ENCODE data around the gene PEX11B. TPM values are rescaled to one million over a fixed set of nuclear protein-coding genes. Genes with fewer than 3 reads are reported as not detected.
A peak's percentile ranks its signal among the peaks of the same experiment; 100 is the strongest.

Gene PEX11B
- total RNA-seq, 8 experiments from 2014 or later: 16.6 to 31.0 (median 23.8) TPM

- no peak for ATAC-seq (replicated peaks in 6 of 8)
- in situ Hi-C loops (cut with MboI; ENCODE audit: low pct_unique_long_range_greater_than_20kb in 2 of 9, low sequenced_read_pairs in 9 of 9, unreplicated experiment in 9 of 9): no loop called here
- peaks cover 43 to 57% of the 10 kb centered on the region in 2 donors for H3K4me1 ChIP-seq (replicated peaks in 1 of 2)
- no peak overlapping the region for H3K27ac ChIP-seq
- H3K4me3 ChIP-seq: no peak overlapping the region
Measured at GRCh38 chr1:145959333-145959732, 40.8 kb upstream of the PEX11B start.

GRCh38 chr1:145958734-145959133, 40.2 kb upstream of the PEX11B start:
- ATAC-seq (replicated peaks in 6 of 8): no peak
- Histone ChIP-seq H3K4me3 (peak overlapping the region in 2 of 5 donors; percentile 73 to 95), H3K27ac (no peak overlapping the region)

GRCh38 chr1:145957443-145958319, 39.2 kb upstream of the PEX11B start, which contains the start of gene LIX1L:
LIX1L (minus strand) TSS chr1:145958017; CDS start chr1:145957927, 90 bp downstream.
- Histone ChIP-seq H3K4me1 (replicated peaks in 1 of 2) (peaks cover 30 to 48% of the 10 kb centered on the region in 2 donors), H3K27ac (peak within 1 kb of the TSS; percentile 70 to 73), H3K4me3 (peak within 1 kb of the TSS; percentile 55 to 95 (median 69))
- in situ Hi-C loops (cut with MboI; ENCODE audit: low pct_unique_long_range_greater_than_20kb in 2 of 9, low sequenced_read_pairs in 9 of 9, unreplicated experiment in 9 of 9): no loop called here
- ATAC-seq (replicated peaks in 6 of 8): peak; percentile 81 to 88 (median 86)
- 0 to 8% (median 0%) methylated on average over 2 to 14 of the region's 60 CpGs; no CpG with 5 or more reads in 2 of the 10 experiments for WGBS, 10 experiments

More at GRCh38 chr1:145958734-145959133, 40.2 kb upstream of the PEX11B start:
- H3K4me1 ChIP-seq (replicated peaks in 1 of 2): peaks cover 40 to 59% of the 10 kb centered on the region in 2 donors
- in situ Hi-C loops (cut with MboI; ENCODE audit: low pct_unique_long_range_greater_than_20kb in 2 of 9, low sequenced_read_pairs in 9 of 9, unreplicated experiment in 9 of 9): no loop called here

GRCh38 chr1:145956781-145957442, 38.4 kb upstream of the PEX11B start:
- ATAC-seq (replicated peaks in 6 of 8): no peak
- peak overlapping the region; percentile 55 to 95 (median 69) for H3K4me3 ChIP-seq
- H3K27ac ChIP-seq: peak overlapping the region; percentile 70 to 73
- 0 to 36% (median 10%) methylated on average over 2 to 3 of the region's 3 CpGs for WGBS, 10 experiments
- peaks cover 27 to 46% of the 10 kb centered on the region in 2 donors for H3K4me1 ChIP-seq (replicated peaks in 1 of 2)
- in situ Hi-C loops (cut with MboI; ENCODE audit: low pct_unique_long_range_greater_than_20kb in 2 of 9, low sequenced_read_pairs in 9 of 9, unreplicated experiment in 9 of 9): no loop called here

- H3K27ac ChIP-seq: no peak overlapping the region
Measured at GRCh38 chr1:145956361-145956760, 37.8 kb upstream of the PEX11B start.

GRCh38 chr1:145955436-145955835, 36.9 kb upstream of the PEX11B start:
- ATAC-seq (replicated peaks in 6 of 8): no peak
- 0 to 54% (median 21%) methylated on average over 1 to 2 of the region's 2 CpGs; no CpG with 5 or more reads in 2 of the 10 experiments for WGBS, 10 experiments
- no peak overlapping the region for H3K27ac ChIP-seq
- H3K4me1 ChIP-seq (replicated peaks in 1 of 2): peaks cover 33 to 49% of the 10 kb centered on the region in 2 donors
- in situ Hi-C loops (cut with MboI; ENCODE audit: low pct_unique_long_range_greater_than_20kb in 2 of 9, low sequenced_read_pairs in 9 of 9, unreplicated experiment in 9 of 9): no loop called here
- H3K4me3 ChIP-seq: peak overlapping the region; percentile 5 to 95 (median 8)

More at GRCh38 chr1:145956361-145956760, 37.8 kb upstream of the PEX11B start:
- Histone ChIP-seq H3K4me3 (peak overlapping the region; percentile 55 to 95 (median 69)), H3K4me1 (replicated peaks in 1 of 2) (peaks cover 27 to 45% of the 10 kb centered on the region in 2 donors)
- in situ Hi-C loops (cut with MboI; ENCODE audit: low pct_unique_long_range_greater_than_20kb in 2 of 9, low sequenced_read_pairs in 9 of 9, unreplicated experiment in 9 of 9): no loop called here
- no peak for ATAC-seq (replicated peaks in 6 of 8)

GRCh38 chr1:145953861-145954260, 35.3 kb upstream of the PEX11B start:
- ATAC-seq (replicated peaks in 6 of 8): no peak

GRCh38 chr1:145952903-145953302, 34.4 kb upstream of the PEX11B start:
- WGBS, 10 experiments: 80 to 100% (median 100%) methylated on average over 1 to 3 of the region's 3 CpGs; no CpG with 5 or more reads in 1 of the 10 experiments
- Histone ChIP-seq H3K27ac (no peak overlapping the region), H3K4me3 (no peak overlapping the region), H3K4me1 (replicated peaks in 1 of 2) (peaks cover 33 to 40% of the 10 kb centered on the region in 2 donors)
- ATAC-seq (replicated peaks in 6 of 8): no peak
- in situ Hi-C loops (cut with MboI; ENCODE audit: low pct_unique_long_range_greater_than_20kb in 2 of 9, low sequenced_read_pairs in 9 of 9, unreplicated experiment in 9 of 9): no loop called here

More at GRCh38 chr1:145953861-145954260, 35.3 kb upstream of the PEX11B start:
- H3K4me3 ChIP-seq: no peak overlapping the region
- H3K4me1 ChIP-seq (replicated peaks in 1 of 2): peaks cover 33 to 43% of the 10 kb centered on the region in 2 donors
- in situ Hi-C loops (cut with MboI; ENCODE audit: low pct_unique_long_range_greater_than_20kb in 2 of 9, low sequenced_read_pairs in 9 of 9, unreplicated experiment in 9 of 9): no loop called here
- 25 to 96% (median 92%) methylated on average over 2 to 6 of the region's 6 CpGs; no CpG with 5 or more reads in 2 of the 10 experiments for WGBS, 10 experiments
- no peak overlapping the region for H3K27ac ChIP-seq

- peak in 4 of 8 experiments; percentile 27 to 74 (median 42) for ATAC-seq (replicated peaks in 6 of 8)
- in situ Hi-C loops (cut with MboI; ENCODE audit: low pct_unique_long_range_greater_than_20kb in 2 of 9, low sequenced_read_pairs in 9 of 9, unreplicated experiment in 9 of 9): no loop called here
Measured at GRCh38 chr1:145951526-145951925, 33.0 kb upstream of the PEX11B start.

GRCh38 chr1:145949219-145949618, 30.7 kb upstream of the PEX11B start:
- ATAC-seq (replicated peaks in 6 of 8): no peak
- 0 to 97% (median 80%) methylated on average over 1 to 4 of the region's 4 CpGs; no CpG with 5 or more reads in 2 of the 10 experiments for WGBS, 10 experiments
- no peak overlapping the region for H3K4me3 ChIP-seq
- no peak overlapping the region for H3K27ac ChIP-seq
- in situ Hi-C loops (cut with MboI; ENCODE audit: low pct_unique_long_range_greater_than_20kb in 2 of 9, low sequenced_read_pairs in 9 of 9, unreplicated experiment in 9 of 9): no loop called here
- H3K4me1 ChIP-seq (replicated peaks in 1 of 2): peaks cover 13 to 15% of the 10 kb centered on the region in 2 donors

More at GRCh38 chr1:145951526-145951925, 33.0 kb upstream of the PEX11B start:
- WGBS, 10 experiments: 0 to 83% (median 0%) methylated on average over 1 of the region's 1 CpG; no CpG with 5 or more reads in 5 of the 10 experiments
- Histone ChIP-seq H3K4me3 (no peak overlapping the region), H3K27ac (peak overlapping the region in 1 of 2 donors; percentile 35), H3K4me1 (replicated peaks in 1 of 2) (peaks cover 33 to 38% of the 10 kb centered on the region in 2 donors)

- peaks cover 16 to 17% of the 10 kb centered on the region in 2 donors for H3K4me1 ChIP-seq (replicated peaks in 1 of 2)
- H3K4me3 ChIP-seq: no peak overlapping the region
- in situ Hi-C loops (cut with MboI; ENCODE audit: low pct_unique_long_range_greater_than_20kb in 2 of 9, low sequenced_read_pairs in 9 of 9, unreplicated experiment in 9 of 9): no loop called here
- H3K27ac ChIP-seq: no peak overlapping the region
- 76 to 100% (median 86%) methylated on average over 1 to 4 of the region's 4 CpGs for WGBS, 10 experiments
- ATAC-seq (replicated peaks in 6 of 8): no peak
Measured at GRCh38 chr1:145947551-145947950, 29.0 kb upstream of the PEX11B start.

GRCh38 chr1:145946477-145946986, 28.0 kb upstream of the PEX11B start:
- H3K4me3 ChIP-seq: no peak overlapping the region
- WGBS, 10 experiments: 14 to 100% (median 100%) methylated on average over 1 to 4 of the region's 4 CpGs; no CpG with 5 or more reads in 1 of the 10 experiments
- no peak for ATAC-seq (replicated peaks in 6 of 8)
- H3K27ac ChIP-seq: no peak overlapping the region
- in situ Hi-C loops (cut with MboI; ENCODE audit: low pct_unique_long_range_greater_than_20kb in 2 of 9, low sequenced_read_pairs in 9 of 9, unreplicated experiment in 9 of 9): no loop called here
- peaks cover 9 to 11% of the 10 kb centered on the region in 2 donors for H3K4me1 ChIP-seq (replicated peaks in 1 of 2)

GRCh38 chr1:145944532-145944931, 26.0 kb upstream of the PEX11B start:
- Histone ChIP-seq H3K4me1 (replicated peaks in 1 of 2) (peaks cover 3 to 4% of the 10 kb centered on the region in 2 donors), H3K27ac (no peak overlapping the region), H3K4me3 (no peak overlapping the region)
- no peak for ATAC-seq (replicated peaks in 6 of 8)
- 83 to 100% (median 97%) methylated on average over 1 to 3 of the region's 3 CpGs; no CpG with 5 or more reads in 1 of the 10 experiments for WGBS, 10 experiments
- in situ Hi-C loops (cut with MboI; ENCODE audit: low pct_unique_long_range_greater_than_20kb in 2 of 9, low sequenced_read_pairs in 9 of 9, unreplicated experiment in 9 of 9): no loop called here
